Measurements from ENCODE around the gene ZNF280A.
"Not testable (repeated sequence)": the region's sequence is repeated elsewhere in the genome, so short reads cannot be mapped to it uniquely, and the experiment has no call there.

The ZNF280A gene

GRCh38 chr22:22515890-22516289 is 4.2 kb downstream of the ZNF280A start:
- in situ Hi-C loops (cut with MboI; ENCODE audit: low sequenced_read_pairs): no loop called here

GRCh38 chr22:22514431-22514830 is 5.6 kb downstream of the ZNF280A start:
- in situ Hi-C loops (cut with MboI; ENCODE audit: low sequenced_read_pairs): not testable (repeated sequence)

GRCh38 chr22:22513619-22514018 is 6.5 kb downstream of the ZNF280A start:
- in situ Hi-C loops (cut with MboI; ENCODE audit: low sequenced_read_pairs): no loop called here

GRCh38 chr22:22512951-22513350 is 7.1 kb downstream of the ZNF280A start:
- in situ Hi-C loops (cut with MboI; ENCODE audit: low sequenced_read_pairs): no loop called here

- in situ Hi-C loops (cut with MboI; ENCODE audit: low sequenced_read_pairs): not testable (repeated sequence)
These were observed 9.2 kb downstream of the ZNF280A start for GRCh38 chr22:22510833-22511232.

GRCh38 chr22:22509912-22510311 is 10.2 kb downstream of the ZNF280A start:
- in situ Hi-C loops (cut with MboI; ENCODE audit: low sequenced_read_pairs): not testable (repeated sequence)

GRCh38 chr22:22508274-22509176 is 11.5 kb downstream of the ZNF280A start, which contains the start of gene ZNF280B:
ZNF280B (minus strand) TSS chr22:22508742; CDS start chr22:22489398, 19,344 bp downstream.
- in situ Hi-C loops (cut with MboI; ENCODE audit: low sequenced_read_pairs): no loop called here

- in situ Hi-C loops (cut with MboI; ENCODE audit: low sequenced_read_pairs): no loop called here
These were observed 12.3 kb downstream of the ZNF280A start for GRCh38 chr22:22507743-22508273.

GRCh38 chr22:22506736-22507135 is 13.3 kb downstream of the ZNF280A start:
- in situ Hi-C loops (cut with MboI; ENCODE audit: low sequenced_read_pairs): no loop called here

- in situ Hi-C loops (cut with MboI; ENCODE audit: low sequenced_read_pairs): no loop called here
These were observed 21.8 kb downstream of the ZNF280A start for GRCh38 chr22:22498267-22498666.

- in situ Hi-C loops (cut with MboI; ENCODE audit: low sequenced_read_pairs): not testable (repeated sequence)
These were observed 28.5 kb downstream of the ZNF280A start for GRCh38 chr22:22491589-22491988.

- in situ Hi-C loops (cut with MboI; ENCODE audit: low sequenced_read_pairs): no loop called here
These were observed 31.3 kb downstream of the ZNF280A start for GRCh38 chr22:22488736-22489135.

- in situ Hi-C loops (cut with MboI; ENCODE audit: low sequenced_read_pairs): no loop called here
These were observed 32.0 kb downstream of the ZNF280A start for GRCh38 chr22:22487869-22488597.

- in situ Hi-C loops (cut with MboI; ENCODE audit: low sequenced_read_pairs): no loop called here
These were observed 33.0 kb downstream of the ZNF280A start for GRCh38 chr22:22487059-22487458.

GRCh38 chr22:22486132-22486899 is 33.8 kb downstream of the ZNF280A start:
- in situ Hi-C loops (cut with MboI; ENCODE audit: low sequenced_read_pairs): no loop called here

- in situ Hi-C loops (cut with MboI; ENCODE audit: low sequenced_read_pairs): no loop called here
These were observed 34.5 kb downstream of the ZNF280A start for GRCh38 chr22:22485524-22485923.

GRCh38 chr22:22484023-22484422 is 36.0 kb downstream of the ZNF280A start:
- in situ Hi-C loops (cut with MboI; ENCODE audit: low sequenced_read_pairs): no loop called here

GRCh38 chr22:22480940-22481339 is 39.1 kb downstream of the ZNF280A start:
- in situ Hi-C loops (cut with MboI; ENCODE audit: low sequenced_read_pairs): no loop called here

- in situ Hi-C loops (cut with MboI; ENCODE audit: low sequenced_read_pairs): no loop called here
These were observed 40.0 kb downstream of the ZNF280A start for GRCh38 chr22:22479999-22480532.

GRCh38 chr22:22479116-22479515 is 41.0 kb downstream of the ZNF280A start:
- in situ Hi-C loops (cut with MboI; ENCODE audit: low sequenced_read_pairs): no loop called here

GRCh38 chr22:22478470-22478869 is 41.6 kb downstream of the ZNF280A start:
- in situ Hi-C loops (cut with MboI; ENCODE audit: low sequenced_read_pairs): no loop called here
